Left lobe of liver (tissue), 2 donors: ENCODE data around the gene SIGLEC1. TPM values are rescaled to one million over a fixed set of nuclear protein-coding genes. Genes with fewer than 3 reads are reported as not detected.

ENCODE experiments used
- ATAC-seq: fragments of 200-7000 bp; cut with Tn5 transposase; one replicate; pipeline ENCODE4 v1.9.1; 2020; ENCODE audit warnings: mild to moderate bottlenecking, moderate library complexity
- DNase-seq: peaks from one replicate; pipeline ENCODE4 v3.0.0-alpha.2; 2020; ENCODE audit warnings: low spot score
- total RNA-seq: library from RNA; stranded (reverse); gene quantifications from one replicate; pipeline ENCODE4 v1.2.1, GENCODE V29; 2021
- donor health status: DM: no; HTN: no; CAD: no; lungs with moderate emphysema.
- donor health status: DM: no; HTN: yes; CAD: no.

The SIGLEC1 gene
- total RNA-seq, 1 donor from 2014 or later: 5.9 TPM

DNA sequence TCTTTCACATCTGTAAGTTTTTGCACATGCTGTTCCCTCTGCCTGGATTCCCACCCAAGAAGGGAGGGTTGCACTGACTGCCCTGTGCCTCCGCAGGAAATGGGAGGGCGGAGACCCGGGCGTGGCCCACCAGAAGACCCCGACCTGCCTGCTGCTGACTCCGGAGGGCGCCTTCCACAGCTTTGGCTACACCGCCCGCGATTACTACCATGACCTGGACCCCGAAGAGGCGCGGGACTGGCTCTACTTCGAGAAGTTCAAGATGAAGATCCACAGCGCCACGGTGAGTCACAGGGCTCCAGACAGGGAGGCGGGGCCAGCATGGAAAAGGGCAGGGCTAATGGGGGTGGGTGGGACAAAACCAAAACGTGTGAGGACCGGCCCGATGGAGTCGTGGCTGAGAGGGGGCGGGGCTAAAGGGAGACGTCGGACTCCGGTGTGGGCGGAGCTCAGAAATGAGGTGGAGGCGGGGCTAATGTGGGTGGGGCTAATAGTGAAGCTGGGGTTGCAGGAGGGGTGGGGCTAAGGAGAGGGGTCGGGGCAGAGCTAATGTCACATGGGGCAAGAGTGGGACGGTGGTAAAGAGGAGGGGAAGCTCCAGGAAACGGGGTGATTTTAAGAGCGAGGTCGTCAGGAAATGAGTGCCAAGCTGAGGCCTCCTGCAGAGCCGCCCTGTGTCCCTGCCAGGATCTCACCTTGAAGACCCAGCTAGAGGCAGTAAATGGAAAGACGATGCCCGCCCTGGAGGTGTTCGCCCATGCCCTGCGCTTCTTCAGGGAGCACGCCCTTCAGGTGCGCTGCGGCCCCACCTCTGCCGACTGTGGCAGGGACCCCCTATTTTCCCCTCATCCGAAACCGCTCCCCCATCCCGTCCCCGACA is 32.6 kb upstream of the SIGLEC1 start:
- DNase-seq: no peak
- peak; percentile 61 for ATAC-seq

DNA sequence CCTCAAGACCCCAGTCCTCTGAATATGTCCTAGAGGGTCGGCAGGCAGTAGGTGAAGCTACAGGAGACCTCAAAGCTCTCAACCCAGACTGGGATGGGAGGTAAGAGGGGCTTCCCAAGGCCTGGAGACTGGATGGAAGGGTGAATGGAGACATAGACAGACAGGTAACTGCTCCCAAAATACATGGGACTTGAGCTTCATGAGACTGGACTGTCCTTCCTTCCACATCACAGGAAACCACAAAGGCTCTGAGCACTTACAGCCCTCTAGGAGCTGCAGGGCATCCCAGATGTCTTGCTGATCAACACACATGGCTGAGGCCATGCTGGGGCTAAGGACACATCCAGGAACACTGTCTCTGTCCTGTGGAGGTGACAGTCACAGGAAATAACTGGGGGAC is 31.6 kb upstream of the SIGLEC1 start:
- DNase-seq (no peak), ATAC-seq (no peak)

DNA sequence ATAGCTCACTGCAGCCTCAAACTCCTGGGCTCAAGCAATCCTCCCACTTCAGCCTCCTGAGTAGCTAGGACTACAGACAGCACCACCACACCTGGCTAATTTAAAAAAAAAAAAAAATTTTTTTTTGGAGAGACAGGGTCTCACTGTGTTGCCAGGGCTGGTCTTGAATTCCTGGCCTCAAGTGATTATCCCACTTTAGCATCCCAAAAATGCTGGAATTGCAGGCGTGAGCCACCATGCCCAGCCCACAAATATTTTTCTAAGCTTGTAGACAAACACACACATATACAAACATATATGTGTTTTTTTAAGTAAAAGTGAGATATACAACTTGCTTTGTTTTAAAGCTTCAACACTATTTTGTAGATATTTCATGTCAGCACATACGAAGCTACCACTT is 30.9 kb upstream of the SIGLEC1 start:
- DNase-seq (no peak), ATAC-seq (no peak)

DNA sequence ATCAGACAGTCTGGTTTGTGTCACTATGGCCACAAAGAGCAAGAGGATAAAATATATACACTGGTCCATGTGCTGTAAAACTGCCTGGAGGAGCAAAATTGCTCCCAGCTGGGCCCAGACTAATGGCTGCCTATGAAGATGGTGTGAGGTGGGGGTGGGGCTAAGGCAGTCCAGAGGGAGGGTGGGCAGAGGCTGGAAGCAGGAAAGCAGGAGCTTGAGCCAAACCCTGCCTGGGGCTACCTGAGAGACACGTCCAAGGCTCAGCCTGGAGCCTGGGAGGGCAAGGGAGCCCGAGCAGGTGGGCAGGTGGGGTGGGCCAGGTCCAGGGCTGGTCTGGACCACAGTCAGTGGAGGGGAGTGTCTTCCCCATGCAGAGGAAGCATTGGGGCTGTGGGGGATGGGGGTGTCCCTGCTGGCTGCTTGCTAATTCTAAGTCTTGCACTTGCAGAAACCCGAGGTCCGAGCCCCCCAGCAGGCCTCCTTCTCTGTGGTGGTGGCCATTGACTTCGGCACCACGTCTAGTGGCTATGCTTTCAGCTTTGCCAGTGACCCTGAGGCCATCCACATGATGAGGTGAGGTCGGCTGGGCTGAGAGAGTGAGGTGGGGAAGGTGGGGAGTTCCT is 29.5 kb upstream of the SIGLEC1 start:
- ATAC-seq (no peak), DNase-seq (no peak)

DNA sequence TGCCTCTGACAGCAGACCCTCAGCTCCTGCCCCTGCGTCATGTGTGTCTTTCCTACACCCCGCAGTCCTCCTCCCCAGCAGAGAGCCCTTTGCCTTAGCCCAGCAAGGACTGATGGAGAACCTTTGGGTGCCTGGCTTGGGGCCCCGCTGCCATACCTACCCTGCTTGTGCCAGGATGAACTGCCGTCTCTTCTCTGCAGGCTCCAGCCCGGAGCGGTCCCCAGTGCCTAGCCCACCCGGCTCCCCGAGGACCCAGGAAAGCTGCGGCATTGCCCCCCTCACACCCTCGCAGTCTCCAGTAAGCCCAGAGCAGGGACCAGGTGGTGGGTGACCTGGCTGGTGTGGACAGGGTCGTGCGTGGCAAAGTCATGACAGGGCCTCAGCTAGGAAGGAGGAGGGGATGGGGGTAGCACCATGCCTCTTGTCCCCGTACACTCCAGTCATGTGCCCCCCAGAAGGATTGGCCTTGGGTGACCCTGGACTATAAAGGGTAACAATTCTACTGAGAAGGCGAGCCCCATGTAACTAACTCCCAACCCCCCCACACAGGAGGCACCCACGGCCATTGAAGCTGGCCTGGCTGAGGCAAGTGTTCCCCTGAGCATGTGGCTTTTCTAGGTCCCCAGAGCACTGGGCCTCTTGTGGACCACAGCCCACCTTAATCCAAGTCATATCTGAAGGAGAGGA is 28.4 kb upstream of the SIGLEC1 start:
- ATAC-seq (no peak), DNase-seq (no peak)

DNA sequence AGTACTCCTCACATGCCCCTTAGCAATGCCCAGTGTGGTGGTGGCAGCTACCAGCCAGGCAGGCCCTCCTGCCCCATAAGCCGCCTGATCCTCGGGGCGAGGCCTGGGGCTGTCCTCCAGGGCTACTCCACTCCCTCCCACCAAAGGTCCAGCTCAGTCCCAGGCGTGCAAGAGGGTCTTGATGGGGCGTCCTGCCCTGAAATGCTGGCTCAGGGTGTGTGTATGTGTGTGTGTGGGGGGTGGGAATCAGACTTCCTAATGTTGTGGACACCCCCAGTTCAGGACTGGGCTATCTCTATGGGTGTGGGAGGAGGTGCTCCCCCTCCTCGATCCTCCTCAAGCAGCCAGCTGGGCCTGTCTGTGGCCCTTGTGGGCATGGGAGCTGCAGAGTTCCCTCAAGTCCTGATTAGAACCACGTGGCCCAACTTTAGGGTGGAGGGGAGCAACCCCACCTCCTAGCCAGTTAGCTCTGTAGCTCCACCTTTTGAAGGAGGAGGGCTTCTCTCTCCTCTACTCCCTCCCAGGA is 27.6 kb upstream of the SIGLEC1 start:
- ATAC-seq (no peak), DNase-seq (no peak)

DNA sequence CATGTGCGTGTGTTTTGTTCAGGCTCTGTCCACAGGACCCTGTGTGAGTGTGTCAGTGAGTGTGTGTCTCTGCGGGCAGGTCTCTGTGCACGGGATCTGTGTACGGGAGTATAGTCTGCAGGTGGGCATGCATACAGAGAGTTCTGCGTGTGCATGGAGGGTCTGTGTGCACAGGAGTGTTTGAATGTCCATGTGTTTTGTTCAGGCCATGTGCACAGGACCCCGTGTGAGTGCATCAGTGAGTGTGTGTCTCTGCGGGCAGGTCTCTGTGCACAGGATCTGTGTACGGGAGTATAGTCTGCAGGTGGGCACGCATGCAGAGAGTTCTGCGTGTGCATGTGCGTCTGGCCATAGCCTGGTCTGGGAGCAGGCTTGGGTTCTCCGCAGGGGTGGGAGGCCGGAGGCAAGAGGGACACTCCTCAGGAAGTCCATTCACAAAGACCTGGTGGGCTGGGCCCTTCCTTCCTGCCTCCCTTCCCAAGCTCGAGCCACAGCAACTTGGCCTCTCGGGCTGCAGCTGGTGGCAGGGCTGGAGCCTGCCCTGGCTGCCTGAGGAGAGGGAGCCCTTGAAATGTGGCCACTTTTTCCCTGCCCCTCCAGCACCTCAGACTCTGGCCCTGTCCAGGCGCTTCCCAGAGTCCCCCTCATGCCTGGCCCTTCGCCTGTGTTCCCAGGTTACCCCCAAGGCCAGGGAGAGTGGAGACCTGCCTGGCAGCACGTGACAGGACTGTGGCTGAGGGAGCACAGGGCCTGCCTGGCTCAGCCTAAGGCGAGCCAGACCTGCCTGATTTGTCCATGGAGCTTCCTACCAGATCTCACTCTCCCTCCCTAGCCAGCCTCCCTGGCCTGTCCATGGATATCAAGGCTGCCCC is 26.9 kb upstream of the SIGLEC1 start:
- no peak for DNase-seq
- peak; percentile 41 for ATAC-seq

DNA sequence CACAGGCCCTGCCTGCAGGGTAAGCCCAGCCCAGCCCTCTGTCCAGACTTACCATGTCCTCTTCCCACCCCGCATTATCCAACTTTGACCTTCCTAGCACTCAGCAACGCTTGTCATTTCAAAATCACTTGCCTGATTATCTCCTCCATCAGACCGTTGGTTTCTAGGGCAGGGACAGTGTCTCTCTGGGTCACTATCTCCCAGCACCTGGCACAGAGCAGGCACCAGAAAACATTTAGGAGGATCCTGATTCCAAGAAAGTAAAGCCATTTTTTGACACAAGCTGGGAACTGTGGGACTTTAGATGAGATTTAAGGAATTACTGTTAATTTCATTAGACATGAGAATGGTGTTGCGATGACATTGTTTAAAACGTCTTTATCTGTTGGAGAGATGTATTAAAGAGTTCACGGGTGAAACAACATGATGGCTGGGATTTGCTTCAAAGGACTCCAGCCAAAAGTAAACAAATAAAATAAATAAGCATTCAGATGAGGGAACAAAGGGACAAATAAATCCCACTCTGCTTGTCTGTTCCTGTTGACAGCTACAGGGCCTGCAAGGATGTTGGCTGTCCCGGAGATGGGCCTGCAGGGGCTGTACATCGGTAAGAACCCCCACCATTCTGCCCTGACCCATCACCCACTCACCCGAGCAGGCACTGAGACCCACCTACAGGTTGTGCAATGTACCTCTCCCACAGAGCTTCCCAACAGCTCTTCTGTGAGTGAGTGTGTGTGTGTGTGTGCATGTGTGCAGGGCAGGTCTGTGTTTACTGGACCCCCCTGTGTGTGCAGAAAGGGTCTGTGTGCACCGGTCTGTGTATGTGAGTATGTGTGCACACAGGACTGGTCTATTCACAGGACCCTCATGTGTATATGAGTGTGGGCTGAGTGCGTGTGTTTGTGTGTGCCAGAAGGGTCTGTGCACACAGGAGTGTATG is 26.0 kb upstream of the SIGLEC1 start:
- ATAC-seq (peak; percentile 76), DNase-seq (no peak)

DNA sequence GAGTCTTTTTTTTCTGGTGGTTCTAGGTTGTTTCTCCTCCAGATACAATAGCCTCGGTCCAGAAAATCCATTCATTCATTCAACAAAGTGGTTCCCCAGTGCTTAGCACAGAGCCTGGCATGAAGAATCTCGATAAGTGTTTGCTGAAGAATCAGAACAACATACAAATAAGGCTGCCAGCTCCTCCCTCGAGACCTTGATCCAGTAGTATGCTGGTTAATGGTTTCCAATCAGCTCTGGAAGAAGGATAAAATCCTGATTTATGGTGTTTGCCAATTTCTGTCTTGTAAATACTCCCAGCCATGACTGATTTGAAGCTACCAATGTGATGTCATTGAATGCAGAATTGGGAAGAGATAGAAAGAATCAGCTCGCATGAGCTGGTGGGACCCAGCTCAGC is 23.4 kb upstream of the SIGLEC1 start:
- DNase-seq (no peak), ATAC-seq (no peak)

DNA sequence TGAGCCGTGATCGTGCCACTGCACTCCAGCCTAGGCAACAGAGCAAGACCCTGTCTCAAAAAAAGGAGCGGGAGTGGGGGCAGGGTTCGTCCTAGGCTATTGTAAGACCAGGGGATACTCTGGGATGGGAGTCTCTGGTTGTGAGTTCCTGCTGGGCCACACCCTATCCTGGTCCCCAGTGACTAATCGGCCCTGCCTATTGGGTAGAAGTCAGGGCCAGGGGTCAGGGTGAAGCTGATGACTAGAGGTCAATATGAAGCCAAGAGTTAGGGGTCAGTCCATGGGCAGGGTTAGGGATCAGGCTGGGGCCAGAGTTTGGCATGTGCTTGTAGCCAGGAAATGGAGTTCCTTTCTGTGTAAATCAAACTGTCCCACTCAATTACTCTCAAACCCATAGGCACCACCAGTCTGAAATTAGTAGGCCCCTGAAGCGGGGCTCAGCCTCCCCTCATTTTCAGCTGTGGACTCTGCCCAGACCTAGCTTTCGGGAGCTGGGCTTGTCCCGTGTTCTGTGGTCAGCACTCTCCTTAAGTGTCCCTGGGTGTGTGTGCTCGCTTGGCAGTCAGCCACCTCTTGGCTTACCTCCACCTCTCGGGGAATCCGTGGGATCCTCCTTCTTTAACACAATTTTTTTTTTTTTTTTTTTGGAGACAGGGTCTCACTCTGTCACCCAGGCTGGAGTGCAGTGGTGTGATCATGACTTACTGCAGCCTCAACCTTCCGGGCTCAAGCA is 21.9 kb upstream of the SIGLEC1 start:
- ATAC-seq: peak; percentile 19
- no peak for DNase-seq

DNA sequence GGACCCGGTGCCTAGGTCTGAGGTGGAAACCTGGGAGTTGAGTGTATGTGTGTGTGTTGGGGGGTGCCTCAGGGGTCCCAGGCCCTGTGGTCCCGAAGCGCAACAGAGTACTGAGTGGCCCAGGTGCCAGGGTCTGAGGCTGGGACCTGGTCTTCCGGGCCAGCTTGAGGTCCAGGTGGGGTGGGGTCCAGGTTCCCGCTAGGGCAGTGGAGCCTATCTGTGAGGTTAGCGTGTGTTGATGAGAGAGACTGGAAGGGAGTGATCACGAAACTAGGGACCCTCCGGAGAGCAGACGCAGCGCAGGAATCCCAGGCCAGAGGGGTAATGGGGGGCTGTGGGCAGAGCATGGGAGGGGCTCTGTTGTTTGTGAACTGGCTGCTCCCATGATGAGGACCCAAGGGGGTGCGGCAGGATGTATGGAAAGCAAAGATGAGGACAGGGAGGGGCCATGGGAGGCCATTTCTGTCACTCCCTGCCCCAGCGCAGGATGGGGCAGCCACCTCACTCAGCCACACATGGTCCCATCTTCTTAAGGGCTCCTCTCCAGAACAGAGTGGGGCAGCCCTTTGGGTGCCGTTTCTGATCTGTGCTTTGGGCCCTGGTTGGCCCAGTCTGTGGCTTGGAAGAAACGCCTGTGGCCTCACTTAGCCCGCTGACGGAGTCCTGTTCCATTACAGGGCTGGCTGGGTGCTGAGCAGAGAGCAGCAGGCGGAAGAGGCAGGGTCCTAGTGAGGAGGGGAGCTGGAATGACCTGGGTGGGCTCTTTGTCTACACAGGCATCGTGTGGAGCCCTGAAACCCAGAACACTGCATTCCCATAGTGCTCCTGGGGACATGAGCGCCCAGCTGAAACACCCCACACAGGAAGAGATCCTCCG is 21.0 kb upstream of the SIGLEC1 start:
- ATAC-seq (no peak), DNase-seq (no peak)

DNA sequence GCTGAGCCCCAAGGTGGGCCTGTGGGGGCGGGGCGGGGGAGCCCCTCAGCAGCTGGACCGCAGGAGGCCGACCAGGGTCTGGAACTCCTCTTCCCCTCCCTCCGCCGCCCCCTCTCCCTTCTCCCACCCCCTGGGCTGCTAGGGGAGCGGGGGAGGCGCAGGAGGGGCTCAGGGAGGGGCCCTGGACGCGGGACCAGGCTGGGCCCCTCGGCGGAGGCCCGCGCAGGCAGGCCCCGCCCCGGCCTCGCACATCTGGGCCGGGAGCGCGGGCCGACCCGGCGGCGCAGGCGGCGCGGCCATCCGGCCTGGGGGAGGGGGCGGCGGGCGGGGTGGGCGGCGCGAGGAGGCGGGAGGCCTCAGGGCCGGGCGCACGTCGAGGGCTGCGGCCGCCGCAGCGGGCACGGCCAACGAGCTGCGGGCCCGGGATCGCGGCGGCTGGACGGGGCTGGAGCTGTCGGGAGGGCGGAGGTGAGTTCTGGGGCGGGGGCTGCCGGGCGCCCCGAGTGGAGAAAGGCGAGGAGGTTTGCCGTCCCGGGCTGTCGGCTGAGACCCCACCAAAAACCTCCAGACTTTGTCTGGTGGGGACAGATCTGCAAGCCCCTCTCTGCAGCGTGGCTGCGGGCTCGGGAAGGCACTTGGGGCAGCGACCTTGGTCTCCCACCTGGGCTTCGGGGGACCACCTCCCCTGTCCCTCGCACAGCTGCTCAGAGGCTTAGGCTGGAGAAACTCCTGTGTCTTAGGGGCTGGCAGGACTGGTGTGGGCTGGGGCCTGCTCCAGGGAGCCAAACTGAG is 20.1 kb upstream of the SIGLEC1 start, which contains the start of gene HSPA12B:
HSPA12B (plus strand) TSS at position 359 of the 792 bp plus-strand sequence. CDS start 5,990 bp downstream, outside the sequence.
- DNase-seq (no peak), ATAC-seq (peak; percentile 8)

DNA sequence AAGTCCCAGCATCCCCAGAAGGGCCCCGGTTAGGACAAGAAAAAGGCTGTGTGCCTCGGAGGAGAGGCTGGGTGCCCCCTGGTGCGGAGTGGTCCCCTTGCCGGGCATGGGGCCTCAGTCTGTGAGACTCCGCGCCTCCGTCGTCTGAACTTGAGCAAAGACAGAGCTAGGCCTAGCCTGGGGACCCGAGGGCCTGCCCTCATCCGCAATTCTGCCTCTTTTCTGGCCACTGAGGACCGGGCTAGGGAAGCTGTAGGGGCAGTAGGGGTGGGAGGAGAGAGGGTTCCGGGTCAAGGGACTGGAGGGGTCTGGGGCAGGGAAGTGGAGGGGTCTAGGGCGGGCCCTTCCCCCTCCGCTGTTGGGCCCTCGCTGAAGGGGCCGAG is 19.5 kb upstream of the SIGLEC1 start:
- ATAC-seq (no peak), DNase-seq (no peak)

DNA sequence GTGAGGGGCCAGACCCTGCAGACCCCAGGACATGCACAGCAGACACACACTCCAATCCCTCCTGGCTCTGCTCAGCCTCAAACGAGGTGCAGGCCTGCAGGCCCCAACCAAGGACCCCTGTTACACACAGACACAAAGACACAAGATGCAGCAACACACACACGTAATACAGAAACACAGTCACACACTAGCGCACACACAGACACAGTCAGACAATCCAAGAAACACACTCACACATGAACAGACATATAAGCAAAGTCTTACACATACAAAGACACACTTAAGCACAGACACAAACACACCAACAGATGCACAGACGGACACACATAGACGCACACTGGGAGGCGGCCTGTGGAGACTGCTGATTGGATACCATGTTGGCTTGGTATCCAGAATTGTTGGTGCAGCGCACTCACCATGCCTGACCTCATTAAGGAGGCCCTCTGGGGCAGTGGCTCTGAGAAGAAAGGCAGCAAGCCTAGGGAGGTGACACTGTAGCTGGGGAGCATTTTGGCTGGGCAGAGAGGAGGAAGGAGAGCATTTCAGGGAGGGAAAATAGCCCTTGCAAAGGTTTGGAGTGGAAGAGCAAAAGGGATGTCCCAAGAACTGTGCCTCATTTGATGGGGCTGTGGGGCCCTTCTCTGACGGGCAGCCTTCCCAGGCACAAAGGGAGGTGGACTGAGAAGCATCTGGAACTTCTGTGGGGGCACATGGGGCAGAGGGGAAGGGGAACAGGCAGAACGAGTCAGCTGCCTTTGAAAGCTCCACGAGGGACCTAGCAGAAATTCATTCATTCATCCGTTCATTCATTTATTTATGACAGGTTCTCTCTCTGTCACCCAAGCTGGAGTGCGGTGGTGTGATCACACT is 18.6 kb upstream of the SIGLEC1 start:
- DNase-seq: no peak
- ATAC-seq: no peak

DNA sequence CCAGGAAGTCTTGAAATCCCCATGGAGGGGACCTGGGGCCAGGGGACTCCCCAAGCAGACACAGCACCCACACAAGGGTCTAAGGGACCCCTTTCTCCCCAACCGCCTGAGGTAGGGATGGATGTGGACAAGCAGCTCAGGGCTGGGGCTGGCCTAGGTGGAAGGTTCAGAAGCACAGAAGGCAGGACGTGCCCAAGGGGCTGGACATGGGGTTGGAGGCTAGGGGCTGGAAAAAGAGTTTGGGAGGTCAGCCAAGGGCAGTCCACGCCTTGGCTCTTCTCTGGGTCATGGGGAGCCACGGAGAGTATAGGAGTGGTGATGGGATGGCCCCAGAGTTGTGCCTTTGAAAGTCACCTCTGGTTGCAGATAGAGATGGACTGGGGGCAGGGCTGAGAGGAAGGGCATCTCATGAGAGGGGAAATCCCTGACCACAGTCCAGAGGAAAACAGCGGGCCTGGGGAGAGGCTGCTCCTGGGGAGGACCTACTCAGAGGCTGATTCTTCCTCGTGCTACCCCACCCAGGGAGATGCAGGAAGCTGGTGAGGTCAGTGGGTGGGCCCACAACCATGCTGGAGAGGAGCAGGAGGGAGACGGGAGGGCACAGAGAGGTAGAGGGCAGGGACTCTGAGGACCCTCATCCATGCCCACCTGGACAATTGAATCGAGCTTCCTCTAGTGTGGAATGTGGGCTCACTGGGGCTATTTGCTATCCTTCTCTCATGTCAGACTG is 17.6 kb upstream of the SIGLEC1 start:
- ATAC-seq: no peak
- no peak for DNase-seq
